H9 (cell line): ENCODE results near the gene COLEC12. TPM values are rescaled to one million over a fixed set of nuclear protein-coding genes. Genes with fewer than 3 reads are reported as not detected.

Experiments used
- DNase-seq: peaks from one replicate; pipeline ENCODE4 v3.0.0-alpha.2; 2017
- H2AFZ ChIP-seq: one replicate; pipeline ENCODE4 v1.6.1; 2013; ENCODE audit warnings: mild to moderate bottlenecking, low read length, control low read depth, moderate library complexity
- H2AK5ac ChIP-seq: 2 replicates; pipeline ENCODE4 v1.6.1; 2013; ENCODE audit warnings: low read length, control low read depth, mixed read lengths; ENCODE audit not compliant: insufficient read length
- H2BK120ac ChIP-seq: one replicate; pipeline ENCODE4 v1.6.1; 2013; ENCODE audit warnings: low read depth, mild to moderate bottlenecking, low read length, control low read depth, inconsistent platforms; ENCODE audit not compliant: poor library complexity, severe bottlenecking
- H2BK12ac ChIP-seq: 2 replicates; pipeline ENCODE4 v1.6.1; 2013; ENCODE audit warnings: low read length, control low read depth, mixed read lengths, low read depth; ENCODE audit not compliant: insufficient read length
- H2BK15ac ChIP-seq: 2 replicates; pipeline ENCODE4 v1.6.1; 2013; ENCODE audit warnings: low read depth, low read length, control low read depth
- H2BK20ac ChIP-seq: one replicate; pipeline ENCODE4 v1.6.1; 2013; ENCODE audit warnings: low read depth, mild to moderate bottlenecking, low read length, control low read depth, inconsistent platforms; ENCODE audit not compliant: poor library complexity, severe bottlenecking
- H2BK5ac ChIP-seq: 2 replicates; pipeline ENCODE4 v1.6.1; 2013; ENCODE audit warnings: low read length, control low read depth, mixed read lengths; ENCODE audit not compliant: insufficient read length
- H3K14ac ChIP-seq: 2 replicates; pipeline ENCODE4 v1.6.1; 2013; ENCODE audit warnings: low read length, control low read depth; ENCODE audit not compliant: insufficient read depth
- H3K18ac ChIP-seq: 2 replicates; pipeline ENCODE4 v1.6.1; 2013; ENCODE audit warnings: low read depth, mild to moderate bottlenecking, mixed read lengths, low read length, control low read depth; ENCODE audit not compliant: insufficient read length
- H3K23ac ChIP-seq: 2 replicates; pipeline ENCODE4 v1.6.1; 2013; ENCODE audit warnings: low read length, control low read depth, mixed read lengths, low read depth; ENCODE audit not compliant: insufficient read length
- H3K23me2 ChIP-seq: 2 replicates; pipeline ENCODE4 v1.6.1; 2013; ENCODE audit warnings: low read depth, mild to moderate bottlenecking, mixed read lengths, low read length, control low read depth; ENCODE audit not compliant: insufficient read length, poor library complexity, severe bottlenecking
- H3K27ac ChIP-seq: 2 replicates; pipeline ENCODE4 v1.5.1; 2013; ENCODE audit warnings: low read length, control low read depth, mixed read lengths, low read depth; ENCODE audit not compliant: insufficient read length
- H3K27me3 ChIP-seq: 2 replicates; pipeline ENCODE4 v1.6.1; 2013; ENCODE audit warnings: low read length, control low read depth, inconsistent platforms; ENCODE audit not compliant: insufficient read depth
- H3K4ac ChIP-seq: 2 replicates; pipeline ENCODE4 v1.6.1; 2013; ENCODE audit warnings: low read depth, mild to moderate bottlenecking, control low read depth, inconsistent platforms, low read length, moderate library complexity
- H3K4me1 ChIP-seq: 2 replicates; pipeline ENCODE4 v1.6.1; 2013; ENCODE audit warnings: low read length, control low read depth, inconsistent platforms; ENCODE audit not compliant: insufficient read depth
- H3K4me2 ChIP-seq: 2 replicates; pipeline ENCODE4 v1.6.1; 2013; ENCODE audit warnings: low read length, control low read depth, mixed read lengths; ENCODE audit not compliant: insufficient read length, insufficient read depth
- H3K56ac ChIP-seq: 2 replicates; pipeline ENCODE4 v1.6.1; 2013; ENCODE audit warnings: low read depth, mild to moderate bottlenecking, mixed read lengths, low read length, control low read depth; ENCODE audit not compliant: insufficient read length
- H3K79me1 ChIP-seq: 2 replicates; pipeline ENCODE4 v1.6.1; 2013; ENCODE audit warnings: low read depth, mild to moderate bottlenecking, moderate library complexity, low read length, control low read depth, inconsistent platforms; ENCODE audit not compliant: insufficient read depth, poor library complexity, severe bottlenecking
- H3K79me2 ChIP-seq: 2 replicates; pipeline ENCODE4 v1.6.1; 2013; ENCODE audit warnings: low read length, control low read depth, inconsistent platforms; ENCODE audit not compliant: insufficient read depth
- H3K9ac ChIP-seq: 2 replicates; pipeline ENCODE4 v1.6.1; 2013; ENCODE audit warnings: low read length, control low read depth, mixed read lengths; ENCODE audit not compliant: insufficient read length; ENCODE audit errors: extremely low read depth
- H3K9me3 ChIP-seq: one replicate; pipeline ENCODE4 v1.6.1; 2013; ENCODE audit warnings: low read depth, low read length, inconsistent platforms; ENCODE audit not compliant: control insufficient read depth
- H3T11ph ChIP-seq: one replicate; pipeline ENCODE4 v1.6.1; 2013; ENCODE audit warnings: mild to moderate bottlenecking, low read length, control low read depth, inconsistent platforms
- H4K20me1 ChIP-seq: one replicate; pipeline ENCODE4 v1.6.1; 2013; ENCODE audit not compliant: control insufficient read depth, insufficient read length, insufficient read depth
- H4K5ac ChIP-seq: 2 replicates; pipeline ENCODE4 v1.6.1; 2013; ENCODE audit warnings: low read depth, mild to moderate bottlenecking, mixed read lengths, low read length, control low read depth; ENCODE audit not compliant: insufficient read length
- H4K8ac ChIP-seq: replicated peaks from 2 replicates; pipeline ENCODE4 v1.6.1; 2013; ENCODE audit warnings: low read length, control low read depth, mixed read lengths, low read depth; ENCODE audit not compliant: insufficient read length
- H4K91ac ChIP-seq: 2 replicates; pipeline ENCODE4 v1.6.1; 2013; ENCODE audit warnings: low read depth, mild to moderate bottlenecking, moderate library complexity, mixed read lengths, low read length, control low read depth; ENCODE audit not compliant: insufficient read length
- H3K27ac Mint-ChIP-seq, 3 experiments: 2 replicates in 2 of 3; 3 replicates in 1 of 3; pipeline ENCODE4 v1.8.0; 2020 to 2021; ENCODE audit warnings: mixed read lengths in 3 of 3, mild to moderate bottlenecking in 1 of 3, moderate library complexity in 1 of 3
- H3K27me3 Mint-ChIP-seq: 2 replicates; pipeline ENCODE4 v1.8.0; 2021; ENCODE audit warnings: low read depth, mild to moderate bottlenecking, moderate library complexity, mixed read lengths
- H3K36me3 Mint-ChIP-seq, 3 experiments: 2 replicates in 2 of 3; 3 replicates in 1 of 3; pipeline ENCODE4 v1.8.0; 2020 to 2021; ENCODE audit warnings: low read depth in 3 of 3, mixed read lengths in 3 of 3; ENCODE audit not compliant: insufficient read depth in 1 of 3
- H3K4me1 Mint-ChIP-seq, 2 experiments: 2 replicates each; pipeline ENCODE4 v1.8.0; 2020; ENCODE audit warnings: mixed read lengths in 2 of 2
- H3K4me3 Mint-ChIP-seq, 2 experiments: 2 replicates in 1 of 2; 3 replicates in 1 of 2; pipeline ENCODE4 v1.8.0; 2020 to 2021; ENCODE audit warnings: mild to moderate bottlenecking in 2 of 2, mixed read lengths in 2 of 2, moderate library complexity in 1 of 2
- H3K9me3 Mint-ChIP-seq, 2 experiments: 2 replicates in 1 of 2; 3 replicates in 1 of 2; pipeline ENCODE4 v1.8.0; 2020; ENCODE audit warnings: mild to moderate bottlenecking in 2 of 2, mixed read lengths in 2 of 2, moderate library complexity in 1 of 2
- WGBS: extraction: QIAGEN DNeasy Blood & Tissue Kit; methylation state at CpG from one replicate; pipeline ENCODE4 v1.1.7; 2013; ENCODE audit warnings: missing lambda C conversion rate, low lambda C conversion rate, mixed read lengths; ENCODE audit not compliant: insufficient read length; ENCODE audit errors: extremely low coverage; 5-methylcytosine and 5-hydroxymethylcytosine counted together
- total RNA-seq: library from RNA; stranded (reverse); gene quantifications from 2 replicates; pipeline ENCODE4 v1.2.1, GENCODE V29; 2021
- TF ChIP-seq, protein P1 (sequence below): fragments of 200-600 bp; sonication (generic); conservative IDR thresholded peaks from 3 replicates; pipeline ENCODE4 v1.8.0; 2021; ENCODE audit warnings: antibody characterized with exemption, mild to moderate bottlenecking

COLEC12 gene
- total RNA-seq, 1 experiment from 2014 or later = 0.70 TPM

DNA sequence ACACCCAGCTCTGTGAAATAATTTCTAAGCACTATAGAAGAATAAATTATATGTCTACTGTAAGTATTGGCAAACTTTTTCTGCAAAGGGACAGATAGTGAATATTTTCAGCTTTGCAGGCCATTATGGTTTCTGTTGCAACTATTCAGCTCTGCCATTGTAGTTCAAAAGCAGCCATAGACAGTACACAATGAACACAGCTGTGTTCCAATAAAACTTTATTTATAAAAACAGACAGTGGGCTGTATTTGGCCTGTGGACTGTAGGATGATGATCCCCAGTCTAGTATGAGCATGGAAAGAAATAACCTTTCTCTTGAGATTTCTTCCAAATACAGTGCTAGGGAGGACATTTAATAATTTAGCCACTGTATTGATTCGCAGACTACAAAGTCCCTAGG lies 197.5 kb downstream of the COLEC12 start:
- TF ChIP-seq, protein P1, sequence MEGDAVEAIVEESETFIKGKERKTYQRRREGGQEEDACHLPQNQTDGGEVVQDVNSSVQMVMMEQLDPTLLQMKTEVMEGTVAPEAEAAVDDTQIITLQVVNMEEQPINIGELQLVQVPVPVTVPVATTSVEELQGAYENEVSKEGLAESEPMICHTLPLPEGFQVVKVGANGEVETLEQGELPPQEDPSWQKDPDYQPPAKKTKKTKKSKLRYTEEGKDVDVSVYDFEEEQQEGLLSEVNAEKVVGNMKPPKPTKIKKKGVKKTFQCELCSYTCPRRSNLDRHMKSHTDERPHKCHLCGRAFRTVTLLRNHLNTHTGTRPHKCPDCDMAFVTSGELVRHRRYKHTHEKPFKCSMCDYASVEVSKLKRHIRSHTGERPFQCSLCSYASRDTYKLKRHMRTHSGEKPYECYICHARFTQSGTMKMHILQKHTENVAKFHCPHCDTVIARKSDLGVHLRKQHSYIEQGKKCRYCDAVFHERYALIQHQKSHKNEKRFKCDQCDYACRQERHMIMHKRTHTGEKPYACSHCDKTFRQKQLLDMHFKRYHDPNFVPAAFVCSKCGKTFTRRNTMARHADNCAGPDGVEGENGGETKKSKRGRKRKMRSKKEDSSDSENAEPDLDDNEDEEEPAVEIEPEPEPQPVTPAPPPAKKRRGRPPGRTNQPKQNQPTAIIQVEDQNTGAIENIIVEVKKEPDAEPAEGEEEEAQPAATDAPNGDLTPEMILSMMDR = no peak
- H2BK120ac ChIP-seq = no peak overlapping the region
- no peaks in the 10 kb centered on the region for H3K36me3 Mint-ChIP-seq
- H3K4me3 Mint-ChIP-seq = no peak overlapping the region
- no peak overlapping the region for H2AK5ac ChIP-seq
- no peaks in the 10 kb centered on the region for H3K27me3 Mint-ChIP-seq
- H3K27ac Mint-ChIP-seq = no peak overlapping the region
- no peak overlapping the region for H3K18ac ChIP-seq
- H3K14ac ChIP-seq = no peak overlapping the region
- H4K91ac ChIP-seq = no peak overlapping the region
- no peak overlapping the region for H4K5ac ChIP-seq
- H4K8ac ChIP-seq = no peak overlapping the region
- DNase-seq = no peak
- no peaks in the 10 kb centered on the region for H3K27me3 ChIP-seq
- H3K9ac ChIP-seq = no peak overlapping the region
- H3K4ac ChIP-seq = no peak overlapping the region
- no peak overlapping the region for H2BK15ac ChIP-seq
- H3T11ph ChIP-seq = no peak overlapping the region
- H2AFZ ChIP-seq = no peak overlapping the region
- no peak overlapping the region for H3K4me2 ChIP-seq
- H3K9me3 ChIP-seq = no peaks in the 10 kb centered on the region
- no CpG with 5 or more reads among the region's 1 CpG for WGBS
- no peaks in the 10 kb centered on the region for H4K20me1 ChIP-seq
- no peak overlapping the region for H2BK12ac ChIP-seq
- H3K56ac ChIP-seq = no peak overlapping the region
- peaks cover 6% of the 10 kb centered on the region for H3K4me1 ChIP-seq
- peaks cover 40 to 42% of the 10 kb centered on the region in 2 experiments for H3K4me1 Mint-ChIP-seq
- H2BK20ac ChIP-seq = no peak overlapping the region
- H3K27ac ChIP-seq = no peak overlapping the region
- no peaks in the 10 kb centered on the region for H3K23me2 ChIP-seq
- H2BK5ac ChIP-seq = no peak overlapping the region
- no peaks in the 10 kb centered on the region for H3K79me1 ChIP-seq
- H3K9me3 Mint-ChIP-seq = peaks cover 3 to 4% of the 10 kb centered on the region in 2 experiments; a peak in 3 of 5 replicates
- no peaks in the 10 kb centered on the region for H3K79me2 ChIP-seq
- no peak overlapping the region for H3K23ac ChIP-seq
